GM11168 (cell line): ENCODE data around the gene SPC24.
"Not testable (repeated sequence)": the region's sequence is repeated elsewhere in the genome, so short reads cannot be mapped to it uniquely, and the experiment has no call there.

Source experiments
- in situ Hi-C: fragments of 300-500 bp; cut with MboI; formaldehyde crosslinking; loops from one replicate; pipeline ENCODE4 v1.12.0; 2022; ENCODE audit warnings: low sequenced_read_pairs; ENCODE audit not compliant: unreplicated experiment

Gene SPC24

DNA sequence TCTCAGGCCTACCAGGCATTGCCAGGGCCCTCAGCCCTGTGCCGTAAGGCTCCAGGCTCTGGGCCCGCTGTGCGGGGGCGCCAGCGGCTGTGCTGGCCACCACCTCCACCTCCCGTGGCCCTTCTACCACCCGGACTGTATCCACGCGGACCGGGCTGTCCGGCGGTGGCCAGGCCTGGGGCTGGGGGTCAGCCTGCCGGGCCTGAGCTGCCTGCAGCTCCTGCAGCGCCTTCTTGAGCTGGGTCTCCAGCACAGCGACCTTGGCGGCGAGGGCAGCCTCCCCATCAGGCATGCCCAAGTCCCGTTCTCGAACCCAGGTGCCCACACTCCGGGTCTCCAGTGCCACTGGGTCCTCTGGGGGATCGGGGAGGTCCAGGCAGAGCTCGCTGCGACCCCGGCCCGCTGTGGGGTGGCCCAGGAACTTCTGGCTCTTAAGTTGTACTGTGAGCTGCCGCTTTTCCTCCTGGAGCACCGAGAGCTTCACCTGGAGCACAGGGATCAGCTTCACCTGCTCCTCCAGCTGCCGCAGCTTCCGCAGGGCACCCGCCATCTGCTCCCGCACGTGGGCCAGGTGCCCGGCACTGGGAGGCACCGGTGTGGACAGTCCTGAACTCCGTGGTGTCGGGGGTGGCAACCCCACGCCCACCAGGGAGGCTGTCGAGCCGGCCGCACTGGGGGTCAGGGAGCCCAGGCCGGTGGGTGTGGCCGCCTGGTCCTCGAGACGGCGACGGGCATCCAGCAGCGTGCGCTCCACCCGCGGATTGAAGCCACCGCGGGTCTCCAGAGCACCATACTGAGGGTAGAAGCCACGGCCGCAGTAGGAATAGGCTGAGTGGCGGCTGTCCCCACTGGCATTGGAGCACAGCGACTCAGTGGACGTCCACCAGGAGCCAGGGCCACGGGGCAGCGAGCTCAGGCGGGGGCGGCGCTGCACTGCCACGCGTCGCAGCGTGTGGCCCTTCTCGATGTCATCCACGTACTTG, 37.7 kb upstream of the SPC24 start:
- in situ Hi-C loops, result no loop called here

DNA sequence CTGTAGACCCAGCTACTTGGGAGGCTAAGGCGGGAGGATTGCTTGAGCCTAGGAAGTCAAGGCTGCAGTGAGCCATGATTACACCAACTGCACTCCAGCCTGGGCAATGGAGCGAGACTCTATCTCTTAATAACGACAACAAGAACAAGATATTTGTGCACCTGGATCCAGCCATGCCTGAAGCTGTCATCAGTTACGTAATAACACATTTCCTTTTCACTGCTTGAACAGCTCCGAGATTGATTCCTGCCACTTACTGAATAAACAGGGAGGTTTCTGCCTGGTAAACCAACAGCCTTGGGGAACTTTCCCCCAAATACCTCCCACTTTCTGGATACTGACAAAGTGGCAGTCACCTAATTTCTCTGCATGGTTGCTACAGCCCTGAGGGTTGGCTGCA, 36.4 kb upstream of the SPC24 start:
- in situ Hi-C loops, result no loop called here

DNA sequence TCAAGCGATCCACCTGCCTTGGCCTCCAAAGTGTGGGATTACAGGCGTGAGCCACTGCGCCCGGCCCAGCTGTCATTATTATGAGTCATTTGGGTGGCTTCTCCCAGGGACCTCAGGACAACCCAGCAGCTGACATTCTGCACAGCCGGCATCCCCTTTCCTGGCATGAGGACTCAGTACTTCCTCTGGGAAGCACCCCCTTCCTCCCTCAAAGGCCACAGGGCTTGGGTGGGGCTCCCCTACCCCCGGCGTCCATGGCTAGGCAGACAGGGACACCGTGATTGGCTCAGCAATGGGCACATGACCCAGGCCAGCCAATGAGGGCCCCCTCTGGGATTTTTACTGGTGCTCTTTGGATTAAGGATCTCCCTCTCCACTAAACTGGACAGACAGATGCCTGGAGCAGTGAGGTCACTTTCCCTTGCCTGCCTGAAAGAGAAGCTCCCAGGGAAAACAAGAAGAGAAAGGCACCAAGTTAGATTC, 35.7 kb upstream of the SPC24 start:
- in situ Hi-C loops, result no loop called here

DNA sequence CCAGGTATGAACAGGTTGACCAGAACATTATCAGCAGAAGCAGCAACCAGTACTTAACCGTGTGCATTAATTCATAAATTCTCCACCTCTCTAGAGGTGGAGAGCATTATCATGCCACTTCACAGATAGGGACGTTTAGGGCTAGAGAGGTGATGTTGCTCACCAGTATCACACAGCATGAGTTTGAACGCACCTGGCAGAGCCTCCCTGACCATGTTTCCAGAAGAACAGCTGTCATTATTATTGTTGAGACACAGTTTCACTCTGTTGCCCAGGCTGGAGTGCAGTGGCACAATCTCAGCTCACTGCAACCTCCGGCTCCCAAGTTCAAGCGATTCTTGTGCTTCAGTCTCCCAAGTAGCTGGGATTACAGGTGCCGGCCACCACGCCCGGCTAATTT, 34.9 kb upstream of the SPC24 start:
- in situ Hi-C loops, result no loop called here

DNA sequence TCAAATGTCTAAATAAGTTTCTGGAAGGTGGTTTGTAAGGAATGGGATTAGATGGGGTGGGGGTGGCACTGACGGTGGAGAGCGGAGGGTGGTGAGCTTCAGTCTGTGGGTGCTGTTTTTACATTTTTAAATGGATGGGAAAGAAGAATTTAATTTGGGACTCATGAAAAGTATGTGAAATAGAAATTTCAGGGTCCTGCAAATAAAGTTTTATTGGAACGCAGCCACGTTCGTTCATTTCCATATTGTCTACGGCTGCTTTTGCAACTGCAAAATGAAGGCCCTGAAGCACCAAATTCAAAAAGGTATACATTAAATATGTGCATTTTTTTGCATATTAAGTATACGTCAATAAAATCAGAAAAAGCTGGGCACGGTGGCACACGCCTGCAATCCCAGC, 31.9 kb upstream of the SPC24 start:
- in situ Hi-C loops, result no loop called here

DNA sequence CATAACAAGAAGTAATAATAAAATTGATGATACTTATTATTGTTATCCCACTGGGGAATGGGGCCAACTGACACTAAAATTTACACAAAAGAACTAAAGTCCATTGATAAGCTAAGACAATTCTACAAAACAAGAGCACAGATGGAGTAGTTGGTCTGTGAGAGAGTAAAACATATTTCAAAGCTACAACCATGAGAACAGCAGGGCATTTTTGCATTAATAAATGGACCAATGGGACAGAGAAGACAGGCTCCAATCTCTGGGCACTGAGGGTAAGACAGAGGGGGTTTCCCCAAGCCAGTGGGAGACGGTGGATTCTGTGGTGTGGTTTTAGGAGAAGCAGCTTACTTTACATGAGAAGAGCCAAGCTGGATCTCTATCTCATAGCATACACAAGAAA, 27.4 kb upstream of the SPC24 start:
- in situ Hi-C loops, result no loop called here

DNA sequence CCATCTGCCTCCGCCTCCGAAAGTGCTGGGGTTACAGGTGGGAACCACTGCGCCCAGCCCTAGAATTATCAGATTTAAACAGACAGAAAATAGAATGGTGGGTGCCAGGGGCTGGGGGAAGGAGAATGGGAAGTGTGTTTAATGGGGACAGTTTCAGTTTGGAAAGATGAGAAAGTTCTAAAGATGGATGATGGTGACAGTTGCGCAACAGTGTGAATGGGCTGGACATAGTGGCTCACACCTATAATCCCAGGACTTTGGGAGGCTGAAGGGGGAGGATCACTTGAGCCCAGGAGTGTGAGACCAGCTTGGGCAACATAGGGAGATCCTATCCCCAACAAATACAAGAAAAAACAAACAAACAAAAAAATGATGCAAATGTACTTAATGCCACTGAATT, 25.9 kb upstream of the SPC24 start:
- in situ Hi-C loops, result no loop called here

DNA sequence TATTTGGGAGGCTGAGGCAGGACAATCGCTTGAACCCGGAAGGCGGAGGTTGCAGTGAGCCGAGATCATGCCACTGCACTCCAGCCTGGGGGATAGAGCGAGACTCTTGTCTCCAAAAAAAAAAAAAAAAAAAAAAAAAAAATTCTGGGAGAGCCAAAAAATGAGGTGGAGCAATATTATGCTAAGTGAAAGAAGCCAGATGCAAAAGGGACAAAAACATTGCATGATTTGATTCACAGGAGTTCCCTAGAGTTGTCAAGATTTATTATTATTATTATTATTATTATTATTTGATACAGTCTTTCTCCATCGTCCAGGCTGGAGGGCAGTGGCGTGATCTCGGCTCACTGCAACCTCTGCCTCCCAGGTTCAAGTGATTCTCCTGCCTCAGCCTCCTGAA, 25.4 kb upstream of the SPC24 start:
- in situ Hi-C loops, result not testable (repeated sequence)

DNA sequence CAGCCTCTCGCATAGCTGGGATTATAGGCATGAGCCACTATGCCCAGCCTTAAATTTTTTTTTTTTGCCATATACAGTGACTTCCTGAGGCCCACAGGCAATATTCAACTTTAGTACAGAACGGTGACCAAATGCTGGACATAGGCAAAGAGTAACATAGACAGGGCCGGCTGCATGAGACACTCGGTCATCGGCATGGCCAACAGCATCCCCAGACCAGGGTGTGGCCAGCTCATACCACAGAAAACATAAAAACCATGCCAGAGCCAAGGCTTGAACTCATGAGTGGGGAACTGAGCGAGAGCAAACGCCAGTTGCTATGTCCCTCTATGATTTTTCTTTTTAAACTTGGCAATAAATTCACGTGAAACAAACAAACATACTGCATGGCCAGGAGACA, 24.8 kb upstream of the SPC24 start:
- in situ Hi-C loops, result no loop called here

DNA sequence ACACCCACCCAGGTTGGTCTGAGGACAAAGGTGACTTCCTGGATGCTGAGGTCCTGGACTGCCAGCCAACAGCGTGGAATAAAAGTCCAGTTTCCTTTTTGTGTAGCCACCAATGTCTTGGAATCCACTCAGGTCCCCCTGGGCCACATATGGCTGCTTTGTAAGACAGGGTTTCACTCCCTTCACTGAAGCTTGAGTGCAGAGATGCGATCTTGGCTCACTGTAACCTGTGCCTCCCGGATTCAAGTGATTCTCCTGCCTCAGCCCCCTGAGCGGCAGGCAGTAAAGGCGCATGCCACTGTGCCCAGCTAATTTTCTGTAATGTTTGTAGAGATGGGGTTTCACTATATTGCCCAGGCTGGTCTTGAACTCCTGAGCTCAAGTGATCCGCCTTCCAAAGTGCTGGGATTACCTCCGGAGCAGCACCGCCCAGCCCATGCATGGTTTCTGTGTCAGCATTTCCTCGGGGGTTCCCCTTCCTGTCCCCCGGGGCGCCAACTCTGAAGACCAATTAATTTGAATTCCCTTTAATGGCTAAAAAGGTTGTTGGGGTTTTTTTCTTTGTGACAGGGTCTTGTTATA, 24.2 kb upstream of the SPC24 start:
- in situ Hi-C loops, result no loop called here

DNA sequence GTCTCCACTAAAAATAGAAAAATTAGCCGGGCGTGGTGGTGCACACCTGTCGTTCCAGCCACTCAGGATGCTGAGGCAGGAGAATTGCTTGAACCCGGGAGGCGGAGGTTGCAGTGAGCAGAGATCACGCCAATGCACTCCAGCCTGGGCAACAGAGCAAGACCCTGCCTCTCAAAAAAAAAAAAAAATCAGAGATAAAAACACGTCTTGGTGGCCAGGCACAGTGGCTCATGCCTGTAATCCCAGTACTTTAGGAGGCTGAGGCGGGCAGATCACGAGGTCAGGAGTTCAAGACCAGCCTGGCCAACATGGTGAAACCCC, 23.5 kb upstream of the SPC24 start:
- in situ Hi-C loops, result not testable (repeated sequence)

DNA sequence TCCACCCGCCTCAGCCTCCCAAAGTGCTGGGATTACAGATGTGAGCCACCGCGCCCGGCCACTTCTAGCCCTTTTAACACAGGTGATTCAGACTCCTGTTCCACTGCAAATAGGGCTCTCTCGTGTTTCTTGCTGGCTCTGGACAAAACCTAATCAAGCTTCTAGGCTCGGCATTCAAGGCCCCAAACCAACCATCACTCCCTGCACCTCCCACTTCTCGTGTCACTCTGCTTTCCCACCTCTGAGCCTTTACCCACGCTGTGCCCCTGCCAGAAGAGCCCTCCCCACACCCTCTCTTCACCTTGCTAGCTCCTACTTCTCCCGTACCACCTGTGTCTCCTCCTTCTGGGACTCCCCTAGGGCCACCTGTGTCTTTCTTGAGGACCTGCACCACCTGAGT, 22.0 kb upstream of the SPC24 start:
- in situ Hi-C loops, result no loop called here

DNA sequence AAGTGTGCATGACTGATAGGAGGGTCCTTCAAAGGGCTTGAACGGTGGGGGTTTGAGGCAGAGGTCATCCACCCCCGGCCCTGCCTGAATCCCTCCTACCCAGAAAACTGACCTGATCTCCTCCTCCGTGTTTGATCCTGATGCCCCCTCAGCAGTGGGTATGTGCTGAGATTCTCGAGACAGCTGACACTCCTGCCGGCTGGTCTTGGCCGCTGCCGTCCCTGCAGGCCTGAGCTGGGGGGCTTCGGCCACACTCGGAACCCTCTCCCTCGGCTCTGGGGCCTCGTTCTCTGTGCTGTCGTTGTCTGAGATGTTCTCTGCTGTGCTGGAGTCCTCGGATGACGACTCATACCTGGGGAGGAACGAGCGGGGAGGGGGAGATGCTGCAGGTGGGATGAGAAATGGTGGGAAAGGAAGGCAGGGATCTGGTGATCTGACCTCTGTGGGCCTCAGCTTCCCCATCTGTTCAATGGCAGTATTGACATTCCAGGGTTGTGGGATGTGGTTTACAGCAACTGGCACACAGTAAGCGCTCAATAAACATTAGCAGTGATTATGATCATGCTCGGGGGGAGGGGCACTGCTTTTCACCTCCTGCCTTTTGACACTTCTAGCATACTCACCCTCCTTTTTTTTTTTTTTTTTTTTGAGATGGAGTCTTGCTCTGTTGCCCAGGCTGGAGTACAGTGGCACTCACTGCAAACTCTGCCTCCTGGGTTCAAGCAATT, 21.0 kb upstream of the SPC24 start:
- in situ Hi-C loops, result no loop called here

DNA sequence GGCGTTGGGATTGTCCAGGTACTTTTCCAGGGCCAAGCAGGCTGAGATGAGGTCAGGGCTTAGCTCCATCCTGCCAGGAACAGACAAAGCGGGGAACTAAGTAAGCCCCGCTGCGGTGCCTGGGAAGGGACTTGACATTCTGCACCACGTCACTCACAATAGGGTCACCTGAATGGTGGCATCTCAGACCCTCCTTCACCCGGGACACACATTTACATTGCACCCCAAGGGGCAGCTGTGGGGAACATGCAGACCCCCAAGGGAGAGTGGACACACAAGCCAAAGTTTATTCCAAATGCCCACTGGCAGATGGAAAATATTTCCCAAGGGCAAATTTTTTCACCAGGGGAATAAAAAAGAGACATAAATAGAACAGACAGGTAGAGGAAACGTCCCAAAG, 20.3 kb upstream of the SPC24 start:
- in situ Hi-C loops, result no loop called here

DNA sequence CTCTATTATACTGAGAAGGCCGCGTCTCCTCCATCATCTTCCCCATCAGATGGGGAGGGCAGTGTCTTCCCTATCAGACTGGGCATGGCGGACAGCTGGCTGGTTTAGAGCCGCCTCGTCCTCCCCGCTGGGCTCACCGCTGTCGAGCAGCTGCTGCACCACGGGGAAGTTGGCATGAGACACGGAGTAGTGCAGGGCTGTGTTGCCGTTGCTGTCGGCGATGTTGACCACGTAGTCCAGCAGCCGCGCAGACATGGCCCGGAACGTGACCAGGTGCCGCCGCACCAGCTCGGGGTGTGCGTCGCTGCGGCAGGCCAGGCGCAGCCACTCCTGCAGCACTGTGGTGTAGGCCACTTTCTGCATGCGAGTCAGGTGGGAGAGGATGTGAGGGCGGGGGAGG, 18.8 kb upstream of the SPC24 start:
- in situ Hi-C loops, result no loop called here

DNA sequence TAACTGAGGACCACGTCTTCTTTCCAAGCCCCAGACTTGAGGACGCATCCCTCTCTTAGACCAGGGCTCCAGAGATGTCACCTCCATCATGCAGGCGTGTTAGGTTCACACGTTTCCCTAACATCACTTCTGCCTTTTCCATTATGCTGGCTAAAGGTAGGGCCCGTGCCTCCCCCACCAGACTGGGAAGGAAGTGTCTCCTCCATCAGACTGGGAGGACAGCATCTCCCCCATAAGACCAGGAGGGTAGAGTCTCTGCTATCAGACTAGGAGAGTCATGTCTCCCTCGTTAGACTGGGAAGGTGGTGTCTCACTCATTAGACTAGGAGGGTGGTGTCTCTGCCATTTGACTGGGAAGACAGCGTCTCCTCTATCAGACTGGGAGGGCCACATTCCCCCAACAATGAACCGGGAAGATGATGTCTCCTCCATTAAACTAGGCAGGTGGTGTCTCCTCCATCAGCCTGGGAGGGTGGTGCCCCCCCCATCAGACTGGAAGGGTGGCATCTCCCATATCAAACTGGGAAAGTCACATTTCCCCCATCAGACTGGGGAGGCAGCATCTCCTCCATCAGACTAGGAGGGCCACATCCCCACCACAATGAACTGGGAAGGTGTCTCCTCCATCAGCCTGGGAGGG, 18.1 kb upstream of the SPC24 start:
- in situ Hi-C loops, result no loop called here

DNA sequence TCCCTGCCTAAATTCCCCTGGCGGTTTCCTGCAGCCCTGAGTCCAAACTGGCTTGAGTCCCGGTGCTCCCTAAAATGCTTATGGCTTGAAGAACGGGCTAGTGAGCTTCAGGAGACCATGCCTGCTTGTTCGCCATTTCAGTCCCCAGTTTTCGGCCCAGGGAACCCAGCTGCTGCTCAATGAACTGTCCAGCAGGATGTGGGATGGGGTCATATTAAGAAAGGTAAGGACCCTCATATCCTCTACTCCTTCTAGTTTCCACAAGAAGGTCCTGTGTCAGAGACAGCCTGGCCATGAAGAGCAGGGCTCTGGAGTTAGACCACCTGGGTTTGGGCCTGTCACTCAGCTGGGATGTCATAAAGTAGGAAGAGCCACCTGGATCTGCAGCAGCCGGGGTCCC, 17.0 kb upstream of the SPC24 start:
- in situ Hi-C loops, result no loop called here

DNA sequence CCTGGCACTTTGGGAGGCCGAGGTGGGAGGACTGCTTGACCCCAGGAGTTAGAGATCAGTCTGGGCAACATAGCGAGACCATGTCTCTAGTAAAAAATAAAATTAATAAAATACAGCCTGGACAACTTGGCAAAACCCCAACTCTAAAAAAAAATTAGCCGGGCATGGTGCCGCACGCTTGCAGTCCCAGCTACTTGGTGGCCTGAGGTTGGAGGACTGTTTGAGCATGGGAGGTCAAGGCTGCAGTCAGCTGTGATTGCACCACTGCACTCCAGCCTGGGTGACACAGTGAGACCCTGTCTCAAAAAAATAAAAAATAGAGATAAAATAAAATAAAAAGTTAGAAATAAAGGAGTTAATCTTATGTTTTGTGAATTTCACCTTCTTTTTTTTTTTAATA, 15.6 kb upstream of the SPC24 start:
- in situ Hi-C loops, result no loop called here

DNA sequence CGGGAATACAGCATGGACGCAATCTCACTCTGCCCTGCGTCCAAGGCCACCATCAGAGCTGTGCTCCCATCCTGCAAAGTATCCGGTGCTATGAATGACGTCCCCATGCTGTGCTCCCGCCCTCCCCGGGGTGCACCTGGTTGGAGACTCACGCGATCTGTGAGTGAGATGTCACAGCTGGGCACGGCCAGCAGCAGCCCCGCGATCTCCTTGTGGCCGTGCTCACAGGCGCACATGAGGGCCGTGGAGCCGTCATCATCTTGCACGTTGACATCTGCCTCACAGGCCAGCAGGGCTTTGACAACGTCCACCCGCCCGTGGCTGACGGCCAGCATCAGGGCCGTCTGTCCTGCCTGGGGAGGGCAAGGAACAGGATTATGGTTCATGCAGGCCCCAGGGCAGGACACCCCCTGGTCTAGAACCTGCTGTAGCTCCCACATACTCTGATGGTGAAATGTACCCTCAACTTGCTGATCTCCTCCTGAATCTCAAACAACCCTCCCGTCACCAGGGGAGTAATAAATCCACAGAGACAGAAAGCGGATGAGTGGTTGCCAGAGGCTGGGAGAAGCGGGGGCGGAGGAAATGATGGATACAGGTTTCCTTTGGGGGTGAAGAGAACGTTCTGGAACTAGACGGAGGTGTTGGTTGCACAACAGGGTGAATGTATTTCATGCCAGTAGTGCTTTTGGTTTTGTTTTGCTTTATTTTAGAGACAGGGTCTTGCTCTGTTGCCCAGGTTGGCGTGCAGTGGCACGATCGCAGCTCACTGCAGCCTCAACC, 14.5 kb upstream of the SPC24 start:
- in situ Hi-C loops, result no loop called here

DNA sequence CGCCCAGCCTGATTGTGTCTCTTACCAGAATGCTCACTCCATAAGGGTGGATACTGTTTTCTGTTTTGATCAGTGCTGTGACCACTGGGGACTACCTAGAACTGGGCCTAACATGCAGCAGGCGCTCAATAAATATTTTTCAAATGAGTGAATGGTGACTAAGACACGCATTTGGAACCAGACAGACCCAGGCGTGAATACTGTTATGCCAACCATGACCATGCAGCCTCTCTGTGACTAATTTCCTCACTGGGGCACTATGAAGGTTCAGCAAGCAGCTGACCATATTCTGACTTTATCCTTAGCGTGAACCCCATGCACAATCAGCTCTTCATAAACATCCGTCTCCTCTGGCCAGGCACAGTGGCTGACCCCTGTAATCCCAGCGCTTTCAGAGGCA, 13.0 kb upstream of the SPC24 start:
- in situ Hi-C loops, result no loop called here
